HEK293T (cell line): ENCODE data around the gene KLF15.

Experiments
- CTCF ChIA-PET: fragments of 350-600 bp; formaldehyde crosslinking; extraction: SDS; loops from one replicate; lab custom pipeline; 2021; ENCODE audit warnings: antibody characterized with exemption, inconsistent platforms; lab: Yijun Ruan, JAX
- POLR2A ChIA-PET: fragments of 350-600 bp; formaldehyde crosslinking; extraction: SDS; loops from one replicate; lab custom pipeline; 2020; ENCODE audit warnings: antibody characterized with exemption, inconsistent platforms; lab: Yijun Ruan, JAX
- DNase-seq: peaks from one replicate; pipeline ENCODE4 v3.0.0; 2012; ENCODE audit warnings: mixed read lengths; ENCODE audit errors: extremely low spot score
- ARNT ChIP-seq: fragments of 450-650 bp; IDR thresholded peaks from 2 replicates; pipeline ENCODE4 v1.6.1; 2017; ENCODE audit warnings: mild to moderate bottlenecking
- BHLHE40 ChIP-seq: fragments of 450-650 bp; IDR thresholded peaks from 2 replicates; pipeline ENCODE4 v1.6.1; 2016; ENCODE audit warnings: mild to moderate bottlenecking, moderate library complexity, borderline replicate concordance
- CTBP1 ChIP-seq: fragments of 450-650 bp; IDR thresholded peaks from 2 replicates; pipeline ENCODE4 v1.6.1; 2016; ENCODE audit warnings: borderline replicate concordance
- ELF4 ChIP-seq: fragments of 450-650 bp; IDR thresholded peaks from 2 replicates; pipeline ENCODE4 v1.6.1; 2017; ENCODE audit warnings: antibody characterized with exemption
- FOXA1 ChIP-seq: fragments of 450-650 bp; IDR thresholded peaks from 2 replicates; pipeline ENCODE4 v1.6.1; 2016; ENCODE audit warnings: mild to moderate bottlenecking
- FOXK2 ChIP-seq: fragments of 450-650 bp; IDR thresholded peaks from 2 replicates; pipeline ENCODE4 v1.6.1; 2016; ENCODE audit warnings: mild to moderate bottlenecking
- FOXM1 ChIP-seq: fragments of 450-650 bp; IDR thresholded peaks from 2 replicates; pipeline ENCODE4 v1.6.1; 2017; ENCODE audit warnings: mild to moderate bottlenecking, borderline replicate concordance
- HDGF ChIP-seq: fragments of 450-650 bp; IDR thresholded peaks from 2 replicates; pipeline ENCODE4 v1.6.1; 2017; ENCODE audit warnings: antibody characterized with exemption, borderline replicate concordance
- L3MBTL2 ChIP-seq: fragments of 450-650 bp; conservative IDR thresholded peaks from 2 replicates; pipeline ENCODE4 v1.6.1; 2016; ENCODE audit warnings: mild to moderate bottlenecking
- LEF1 ChIP-seq: fragments of 450-650 bp; IDR thresholded peaks from 2 replicates; pipeline ENCODE4 v1.6.1; 2017; ENCODE audit warnings: mild to moderate bottlenecking, borderline replicate concordance
- NFRKB ChIP-seq: fragments of 450-650 bp; IDR thresholded peaks from 2 replicates; pipeline ENCODE4 v1.6.1; 2016; ENCODE audit warnings: mild to moderate bottlenecking, moderate library complexity
- SP1 ChIP-seq: fragments of 450-650 bp; IDR thresholded peaks from 2 replicates; pipeline ENCODE4 v1.6.1; 2017
- SUZ12 ChIP-seq: fragments of 450-650 bp; IDR thresholded peaks from 2 replicates; pipeline ENCODE4 v1.6.1; 2016; ENCODE audit warnings: mild to moderate bottlenecking
- TARDBP ChIP-seq: fragments of 450-650 bp; IDR thresholded peaks from 2 replicates; pipeline ENCODE4 v1.6.1; 2016
- ZNF384 ChIP-seq: fragments of 450-650 bp; IDR thresholded peaks from 2 replicates; pipeline ENCODE4 v1.6.1; 2016
- TF ChIP-seq, protein P1 (sequence below): fragments of 450-650 bp; IDR thresholded peaks from 2 replicates; pipeline ENCODE4 v1.6.1; 2016

KLF15 gene

DNA sequence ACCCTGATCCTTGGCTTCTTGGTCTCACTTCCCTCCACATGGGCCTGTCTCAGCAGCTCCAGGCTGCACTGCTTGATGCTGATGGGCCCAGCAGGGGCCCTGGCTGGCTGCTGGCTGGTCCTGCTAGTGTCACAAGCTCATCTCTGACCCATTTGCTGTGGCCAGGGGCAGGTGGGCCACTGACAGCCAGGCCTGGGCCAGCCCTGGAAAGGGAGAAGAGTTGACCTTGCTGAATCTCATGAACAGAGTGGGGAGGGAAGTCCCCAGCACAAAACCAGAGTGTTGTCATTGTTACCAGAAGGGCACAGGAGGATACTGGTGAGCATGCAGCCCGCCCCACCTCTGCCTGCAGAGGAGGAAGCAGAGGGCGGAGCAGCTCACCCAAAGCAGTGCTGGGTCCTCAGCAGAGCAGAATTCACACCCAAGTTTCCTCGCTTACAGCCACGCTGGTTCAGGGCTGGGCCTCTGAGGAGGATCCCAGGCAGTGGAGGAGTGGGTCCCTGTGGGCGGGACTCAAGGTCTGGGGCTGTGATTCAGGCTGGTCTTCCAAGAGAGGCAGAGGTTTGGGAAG, 7.6 kb upstream of the KLF15 start:
- POLR2A ChIA-PET: no interaction called here

DNA sequence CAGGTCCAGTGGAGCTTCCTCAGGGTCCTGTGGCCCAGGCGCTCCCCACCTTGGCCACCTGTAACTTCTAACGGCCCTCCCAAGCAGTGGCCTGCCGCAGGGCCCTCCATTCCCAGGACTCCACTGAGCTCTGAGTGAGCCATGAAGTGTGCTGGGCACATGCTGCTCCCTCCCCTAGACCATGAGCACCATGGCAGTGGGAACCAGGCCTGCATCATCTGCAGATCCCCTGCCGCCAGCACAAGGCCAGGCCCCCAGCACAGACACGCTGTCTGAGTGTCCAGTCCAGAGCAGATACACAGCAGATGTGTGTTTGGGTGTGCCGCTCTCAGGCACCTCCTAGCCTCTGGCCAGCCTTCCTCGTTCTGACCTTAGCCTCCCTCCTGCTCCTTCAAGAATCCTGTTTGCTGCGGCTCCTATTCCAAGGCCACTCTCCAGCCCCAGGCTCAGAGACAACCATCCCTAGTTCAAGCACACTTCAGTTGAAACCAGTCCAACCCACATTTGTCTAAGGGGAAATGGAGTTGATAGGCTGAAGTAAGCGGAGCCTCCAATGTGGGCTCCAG, 7.0 kb upstream of the KLF15 start:
- no peak for DNase-seq
- ChIA-PET CTCF (no interaction called here), POLR2A (no interaction called here)
- no peak for TF ChIP-seq FOXM1
- no peak for TF ChIP-seq HDGF
- TF ChIP-seq ELF4: no peak
- TF ChIP-seq, protein P1, sequence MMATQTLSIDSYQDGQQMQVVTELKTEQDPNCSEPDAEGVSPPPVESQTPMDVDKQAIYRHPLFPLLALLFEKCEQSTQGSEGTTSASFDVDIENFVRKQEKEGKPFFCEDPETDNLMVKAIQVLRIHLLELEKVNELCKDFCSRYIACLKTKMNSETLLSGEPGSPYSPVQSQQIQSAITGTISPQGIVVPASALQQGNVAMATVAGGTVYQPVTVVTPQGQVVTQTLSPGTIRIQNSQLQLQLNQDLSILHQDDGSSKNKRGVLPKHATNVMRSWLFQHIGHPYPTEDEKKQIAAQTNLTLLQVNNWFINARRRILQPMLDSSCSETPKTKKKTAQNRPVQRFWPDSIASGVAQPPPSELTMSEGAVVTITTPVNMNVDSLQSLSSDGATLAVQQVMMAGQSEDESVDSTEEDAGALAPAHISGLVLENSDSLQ: no peak
- TF ChIP-seq NFRKB: no peak

More for the DNA sequence above, 7.6 kb upstream of the KLF15 start:
- DNase-seq: no peak
- no peak for TF ChIP-seq FOXA1
- TF ChIP-seq HDGF: no peak
- TF ChIP-seq TARDBP: no peak
- TF ChIP-seq ARNT: no peak
- TF ChIP-seq, protein P1: no peak
- TF ChIP-seq SUZ12: no peak
- CTCF ChIA-PET: no interaction called here

DNA sequence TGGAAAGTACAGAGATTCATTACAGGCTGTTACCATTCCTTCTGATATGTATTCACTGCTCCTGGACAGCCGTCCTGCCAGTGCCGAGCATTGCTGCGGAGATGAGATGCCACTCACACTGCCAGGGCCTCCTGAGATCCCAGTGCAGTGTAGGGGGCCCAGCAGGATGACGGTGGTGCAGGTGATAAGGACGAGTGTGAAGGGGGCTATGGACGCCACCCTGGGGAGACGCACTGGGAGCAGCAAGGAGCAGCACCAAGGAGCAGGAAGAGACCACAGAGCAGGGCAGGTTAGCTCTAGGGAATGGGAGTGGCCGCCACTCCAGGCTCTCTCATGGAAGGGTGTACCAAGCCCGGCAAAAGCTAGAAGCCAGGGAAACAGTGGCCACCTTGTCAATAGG, 4.0 kb upstream of the KLF15 start:
- DNase-seq: no peak
- POLR2A ChIA-PET: no interaction called here
- TF ChIP-seq HDGF (no peak), BHLHE40 (no peak), LEF1 (no peak), TARDBP (no peak), ELF4 (no peak), FOXM1 (no peak), ARNT (no peak), ZNF384 (no peak), SUZ12 (no peak), FOXA1 (no peak), NFRKB (no peak), SP1 (no peak), FOXK2 (no peak), CTBP1 (no peak), L3MBTL2 (no peak)
- TF ChIP-seq, protein P1: no peak
- CTCF ChIA-PET: no interaction called here

DNA sequence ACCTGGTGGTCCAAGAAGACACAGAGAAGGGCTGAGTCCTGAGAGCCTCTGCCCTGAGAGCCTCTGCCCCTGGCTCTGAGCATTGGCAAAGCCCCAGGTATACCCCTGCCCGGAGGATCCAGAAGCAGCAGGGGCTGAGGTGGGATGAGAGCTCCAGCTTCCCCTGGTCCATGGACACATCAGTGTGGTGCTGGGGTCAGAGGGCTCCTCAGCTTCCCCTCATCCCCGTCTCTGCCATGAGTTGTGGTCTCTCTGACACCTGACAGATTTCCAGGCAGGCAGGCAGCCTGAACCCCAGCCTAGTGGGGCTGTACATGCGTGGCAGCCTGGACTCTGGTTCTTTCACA, 3.5 kb upstream of the KLF15 start:
- ChIA-PET POLR2A (no interaction called here), CTCF (interaction anchor here (1.6 kb wide), 1 partner anchor 12 kb away, joined by 4 read pairs; no protein-coding TSS in a partner anchor)
- TF ChIP-seq FOXK2: no peak
- TF ChIP-seq ZNF384: no peak
- no peak for TF ChIP-seq ELF4
- TF ChIP-seq LEF1: no peak
- no peak for TF ChIP-seq CTBP1
- TF ChIP-seq FOXM1: no peak
- no peak for TF ChIP-seq SUZ12
- no peak for TF ChIP-seq L3MBTL2
- TF ChIP-seq NFRKB: no peak
- no peak for TF ChIP-seq BHLHE40
- no peak for TF ChIP-seq ARNT
- no peak for TF ChIP-seq FOXA1
- no peak for TF ChIP-seq TARDBP
- no peak for TF ChIP-seq SP1
- DNase-seq: no peak

DNA sequence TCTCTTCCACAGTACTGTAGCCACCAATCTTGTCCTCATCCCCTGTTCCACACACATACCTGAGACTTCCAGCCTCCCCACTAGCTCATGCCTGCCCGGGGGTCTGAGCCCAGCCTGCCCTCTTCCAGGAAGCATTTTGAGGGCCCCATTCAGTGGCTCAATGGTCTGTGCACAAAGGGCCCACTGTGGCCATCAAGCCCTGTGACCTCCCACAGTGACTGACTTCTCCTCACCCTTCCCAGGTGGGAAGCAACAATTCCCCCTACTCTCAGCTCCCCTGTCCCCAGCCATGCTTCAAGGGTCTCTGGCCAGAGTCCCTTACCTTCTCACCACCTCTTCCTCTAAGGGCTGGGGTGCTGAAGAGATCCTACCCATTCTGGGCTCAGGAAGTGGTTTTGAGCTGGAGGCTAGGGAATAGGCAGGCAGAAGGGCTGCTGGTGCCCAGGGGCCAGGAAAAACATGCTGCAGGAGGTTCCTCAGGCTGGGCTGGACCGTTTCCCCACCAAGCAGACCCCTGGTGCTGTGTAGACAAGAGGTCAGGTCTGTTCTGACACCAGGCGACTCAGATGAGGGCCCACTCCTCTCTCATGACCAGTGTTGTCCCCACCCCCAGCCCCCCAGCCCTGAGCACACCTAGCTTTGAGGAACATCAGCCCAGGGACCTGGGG, 3.0 kb upstream of the KLF15 start:
- ChIA-PET POLR2A (no interaction called here), CTCF (interaction anchor here (1.6 kb wide), 1 partner anchor 11 kb away, joined by 4 read pairs; no protein-coding TSS in a partner anchor)
- TF ChIP-seq, protein P1: no peak
- TF ChIP-seq ARNT (no peak), TARDBP (no peak), ZNF384 (no peak), SP1 (no peak), FOXA1 (no peak), CTBP1 (no peak)
- DNase-seq: no peak

DNA sequence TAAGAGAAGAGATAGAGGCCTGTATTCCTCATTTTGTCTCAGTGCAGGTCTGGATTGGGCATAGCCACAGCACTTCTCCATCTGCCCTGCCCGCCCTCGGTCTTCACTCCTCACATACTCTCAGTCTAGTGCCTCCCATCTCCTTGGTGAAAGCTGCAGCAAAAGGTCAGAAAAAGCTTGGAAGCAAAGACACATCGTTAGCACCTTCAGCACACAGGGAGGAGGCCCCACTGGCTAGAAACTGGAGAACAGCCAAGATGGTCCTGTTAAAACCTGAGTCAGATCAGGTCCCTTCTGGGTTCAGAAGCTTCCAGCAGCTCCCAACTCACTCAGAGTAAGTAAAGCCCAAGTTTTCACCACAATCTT, 1.6 kb upstream of the KLF15 start:
- no peak for TF ChIP-seq FOXA1
- TF ChIP-seq TARDBP: no peak
- TF ChIP-seq SP1: no peak
- no peak for TF ChIP-seq BHLHE40
- TF ChIP-seq FOXK2: no peak
- no peak for TF ChIP-seq ZNF384
- no peak for TF ChIP-seq NFRKB
- no peak for TF ChIP-seq CTBP1
- TF ChIP-seq, protein P1: no peak
- TF ChIP-seq LEF1: no peak
- no peak for TF ChIP-seq HDGF
- TF ChIP-seq SUZ12: no peak
- no peak for TF ChIP-seq FOXM1
- TF ChIP-seq ELF4: no peak
- TF ChIP-seq L3MBTL2: no peak
- TF ChIP-seq ARNT: no peak
- CTCF ChIA-PET: no interaction called here
- DNase-seq: no peak
- POLR2A ChIA-PET: interaction anchor here (0.6 kb wide), 1 partner anchor 118 kb away, joined by 3 read pairs; no protein-coding TSS in a partner anchor
